ENCODE data around the gene ARID2. TPM values are rescaled to one million over a fixed set of nuclear protein-coding genes. Genes with fewer than 3 reads are reported as not detected.

ARID2 gene
- total RNA-seq, 1 donor from 2014 or later, result 28.7 TPM

- H3K4me1 Mint-ChIP-seq (ENCODE audit: low read depth), result peaks cover 20% of the 10 kb centered on the region
- H3K27me3 Mint-ChIP-seq (ENCODE audit: low read depth), result no peaks in the 10 kb centered on the region
- no peak for DNase-seq (ENCODE audit: low spot score)
- peaks cover 61% of the 10 kb centered on the region for H3K36me3 Mint-ChIP-seq (ENCODE audit: low read depth)
- no peak overlapping the region for H3K4me3 Mint-ChIP-seq (ENCODE audit: low read depth)
- peaks cover 12% of the 10 kb centered on the region for H3K9me3 Mint-ChIP-seq
- no peak overlapping the region for H3K27ac Mint-ChIP-seq
- intact Hi-C loops (cut with micrococcal nuclease), result loop anchor here (10.0 kb wide), 1 partner anchor 345 kb away; no protein-coding TSS in a partner anchor
Measured at GRCh38 chr12:45890276-45890675, 160.8 kb downstream of the ARID2 start.

- Mint-ChIP-seq H3K36me3 (ENCODE audit: low read depth) (peaks cover 62% of the 10 kb centered on the region), H3K4me1 (ENCODE audit: low read depth) (peaks cover 20% of the 10 kb centered on the region)
Measured at GRCh38 chr12:45893240-45893639, 163.7 kb downstream of the ARID2 start.

GRCh38 chr12:45895961-45896360 lies 166.5 kb downstream of the ARID2 start:
- intact Hi-C loops (cut with micrococcal nuclease), result loop anchor here (10.0 kb wide), 1 partner anchor 351 kb away; no protein-coding TSS in a partner anchor
- Mint-ChIP-seq H3K4me3 (ENCODE audit: low read depth) (no peak overlapping the region), H3K4me1 (ENCODE audit: low read depth) (peaks cover 20% of the 10 kb centered on the region), H3K27me3 (ENCODE audit: low read depth) (no peaks in the 10 kb centered on the region), H3K27ac (no peak overlapping the region), H3K9me3 (peaks cover 5% of the 10 kb centered on the region), H3K36me3 (ENCODE audit: low read depth) (peaks cover 74% of the 10 kb centered on the region)
- no peak for DNase-seq (ENCODE audit: low spot score)

More at GRCh38 chr12:45893240-45893639, 163.7 kb downstream of the ARID2 start:
- H3K27me3 Mint-ChIP-seq (ENCODE audit: low read depth), result no peaks in the 10 kb centered on the region
- H3K4me3 Mint-ChIP-seq (ENCODE audit: low read depth), result no peak overlapping the region
- no peak for DNase-seq (ENCODE audit: low spot score)
- H3K9me3 Mint-ChIP-seq, result peaks cover 4% of the 10 kb centered on the region
- intact Hi-C loops (cut with micrococcal nuclease), result loop anchor here (10.0 kb wide), 1 partner anchor 348 kb away; no protein-coding TSS in a partner anchor
- H3K27ac Mint-ChIP-seq, result no peak overlapping the region

DNA sequence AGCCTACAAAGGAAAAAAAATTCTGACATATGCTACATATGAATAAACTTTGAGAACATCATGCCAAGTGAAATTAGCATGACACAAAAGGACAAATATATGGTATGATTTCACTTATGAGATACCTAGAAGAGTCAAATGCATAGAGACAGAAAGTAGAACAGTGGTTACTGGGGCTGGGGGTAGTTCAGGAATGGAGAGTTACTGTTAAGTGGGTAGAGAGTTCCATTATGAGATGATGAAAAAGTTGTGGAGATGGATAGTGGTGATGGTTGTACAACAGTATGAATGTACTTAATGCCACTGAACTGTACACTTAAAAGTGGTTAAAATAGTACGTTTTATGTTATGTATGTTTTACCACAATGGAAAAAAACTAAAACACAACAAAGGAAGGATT lies 168.6 kb downstream of the ARID2 start:
- H3K27ac Mint-ChIP-seq, result no peak overlapping the region
- intact Hi-C loops (cut with micrococcal nuclease), result loop anchor here (10.0 kb wide), 1 partner anchor 353 kb away; no protein-coding TSS in a partner anchor
- peaks cover 69% of the 10 kb centered on the region for H3K36me3 Mint-ChIP-seq (ENCODE audit: low read depth)
- no peak overlapping the region for H3K4me3 Mint-ChIP-seq (ENCODE audit: low read depth)
- no peaks in the 10 kb centered on the region for H3K27me3 Mint-ChIP-seq (ENCODE audit: low read depth)
- DNase-seq (ENCODE audit: low spot score), result no peak
- peaks cover 5% of the 10 kb centered on the region for H3K9me3 Mint-ChIP-seq
- H3K4me1 Mint-ChIP-seq (ENCODE audit: low read depth), result peaks cover 6% of the 10 kb centered on the region

DNA sequence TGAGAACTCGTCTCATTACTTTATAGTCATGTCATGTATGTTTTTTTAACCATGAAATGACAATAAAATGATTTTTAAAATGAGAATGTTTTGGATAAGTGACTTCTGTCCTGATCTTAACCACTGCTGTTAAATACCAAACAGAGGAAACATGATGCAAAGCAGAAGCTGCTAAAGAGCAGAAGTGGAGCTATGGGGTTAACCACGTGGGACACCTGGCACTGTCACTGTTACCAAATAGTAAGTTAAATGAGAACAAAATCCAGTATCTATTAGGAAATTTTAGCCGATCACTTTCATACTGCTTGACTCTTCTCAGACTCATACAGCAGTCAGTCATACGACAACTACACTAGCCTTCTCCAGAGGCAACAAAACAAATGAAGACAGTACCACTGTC lies 178.4 kb downstream of the ARID2 start:
- no peak overlapping the region for H3K4me3 Mint-ChIP-seq (ENCODE audit: low read depth)
- no peak overlapping the region for H3K27ac Mint-ChIP-seq
- DNase-seq (ENCODE audit: low spot score), result no peak
- H3K27me3 Mint-ChIP-seq (ENCODE audit: low read depth), result no peaks in the 10 kb centered on the region
- H3K9me3 Mint-ChIP-seq, result no peaks in the 10 kb centered on the region
- peaks cover 28% of the 10 kb centered on the region for H3K36me3 Mint-ChIP-seq (ENCODE audit: low read depth)
- H3K4me1 Mint-ChIP-seq (ENCODE audit: low read depth), result no peaks in the 10 kb centered on the region
- intact Hi-C loops (cut with micrococcal nuclease), result no loop called here

GRCh38 chr12:45909041-45909713 lies 179.7 kb downstream of the ARID2 start:
- H3K36me3 Mint-ChIP-seq (ENCODE audit: low read depth), result peaks cover 20% of the 10 kb centered on the region
- H3K4me1 Mint-ChIP-seq (ENCODE audit: low read depth), result no peaks in the 10 kb centered on the region
- no peaks in the 10 kb centered on the region for H3K9me3 Mint-ChIP-seq
- no peak overlapping the region for H3K27ac Mint-ChIP-seq
- intact Hi-C loops (cut with micrococcal nuclease), result no loop called here
- DNase-seq (ENCODE audit: low spot score), result no peak
- no peaks in the 10 kb centered on the region for H3K27me3 Mint-ChIP-seq (ENCODE audit: low read depth)
- no peak overlapping the region for H3K4me3 Mint-ChIP-seq (ENCODE audit: low read depth)

GRCh38 chr12:45912774-45913173 lies 183.3 kb downstream of the ARID2 start:
- intact Hi-C loops (cut with micrococcal nuclease), result no loop called here
- no peak for DNase-seq (ENCODE audit: low spot score)
- no peaks in the 10 kb centered on the region for H3K27me3 Mint-ChIP-seq (ENCODE audit: low read depth)
- no peak overlapping the region for H3K4me3 Mint-ChIP-seq (ENCODE audit: low read depth)
- no peaks in the 10 kb centered on the region for H3K9me3 Mint-ChIP-seq
- peaks cover 14% of the 10 kb centered on the region for H3K36me3 Mint-ChIP-seq (ENCODE audit: low read depth)
- no peaks in the 10 kb centered on the region for H3K4me1 Mint-ChIP-seq (ENCODE audit: low read depth)
- no peak overlapping the region for H3K27ac Mint-ChIP-seq

DNA sequence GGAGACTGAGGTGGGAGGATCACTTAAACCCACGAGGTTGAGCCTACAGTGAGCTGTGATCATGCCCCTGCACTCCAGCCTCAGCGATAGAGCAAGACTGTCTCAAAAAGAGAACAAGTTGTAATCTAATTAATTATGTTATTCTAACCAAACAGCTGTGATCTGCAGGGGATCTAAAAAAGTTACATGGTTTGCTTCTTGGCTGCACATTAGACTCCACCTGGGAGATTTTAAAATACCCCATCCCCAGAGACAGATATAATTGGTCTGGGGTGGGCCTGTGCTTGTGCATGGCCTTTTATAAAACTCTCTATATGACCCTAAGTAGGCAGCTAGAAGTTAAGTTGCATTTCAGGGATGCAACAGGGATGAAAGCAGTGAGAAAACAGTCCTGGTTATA lies 184.1 kb downstream of the ARID2 start:
- H3K27me3 Mint-ChIP-seq (ENCODE audit: low read depth), result no peaks in the 10 kb centered on the region
- no peak for DNase-seq (ENCODE audit: low spot score)
- no peaks in the 10 kb centered on the region for H3K4me1 Mint-ChIP-seq (ENCODE audit: low read depth)
- H3K4me3 Mint-ChIP-seq (ENCODE audit: low read depth), result no peak overlapping the region
- intact Hi-C loops (cut with micrococcal nuclease), result no loop called here
- H3K36me3 Mint-ChIP-seq (ENCODE audit: low read depth), result peaks cover 18% of the 10 kb centered on the region
- no peak overlapping the region for H3K27ac Mint-ChIP-seq
- no peaks in the 10 kb centered on the region for H3K9me3 Mint-ChIP-seq

- Mint-ChIP-seq H3K9me3 (no peaks in the 10 kb centered on the region), H3K27me3 (ENCODE audit: low read depth) (no peaks in the 10 kb centered on the region), H3K4me1 (ENCODE audit: low read depth) (no peaks in the 10 kb centered on the region), H3K27ac (no peak overlapping the region), H3K4me3 (ENCODE audit: low read depth) (no peak overlapping the region), H3K36me3 (ENCODE audit: low read depth) (peaks cover 20% of the 10 kb centered on the region)
- no peak for DNase-seq (ENCODE audit: low spot score)
- intact Hi-C loops (cut with micrococcal nuclease), result no loop called here
Measured at GRCh38 chr12:45914090-45914489, 184.6 kb downstream of the ARID2 start.

GRCh38 chr12:45915405-45915804 lies 185.9 kb downstream of the ARID2 start:
- H3K36me3 Mint-ChIP-seq (ENCODE audit: low read depth), result peaks cover 26% of the 10 kb centered on the region
- no peak for DNase-seq (ENCODE audit: low spot score)
- H3K27ac Mint-ChIP-seq, result no peak overlapping the region
- H3K9me3 Mint-ChIP-seq, result no peaks in the 10 kb centered on the region
- H3K4me3 Mint-ChIP-seq (ENCODE audit: low read depth), result no peak overlapping the region
- intact Hi-C loops (cut with micrococcal nuclease), result no loop called here
- no peaks in the 10 kb centered on the region for H3K27me3 Mint-ChIP-seq (ENCODE audit: low read depth)
- H3K4me1 Mint-ChIP-seq (ENCODE audit: low read depth), result no peaks in the 10 kb centered on the region

DNA sequence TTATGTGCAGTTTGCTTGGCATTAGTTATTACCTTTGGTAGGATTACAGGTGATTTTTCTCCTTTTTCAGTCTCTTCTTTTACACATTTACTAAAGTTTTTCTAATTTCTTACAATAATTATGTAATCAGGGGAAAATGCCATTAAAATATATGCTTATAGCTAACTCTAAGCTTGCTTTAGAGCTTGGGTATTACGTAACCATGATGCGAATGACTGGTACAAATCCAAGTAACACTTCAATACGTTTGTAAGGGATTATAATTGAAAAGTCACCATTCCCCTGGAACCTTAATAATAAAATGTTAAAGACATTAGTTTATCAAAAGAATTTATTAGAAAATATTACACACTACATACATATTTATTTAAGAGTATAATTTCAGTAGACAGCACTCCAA lies 189.3 kb downstream of the ARID2 start:
- no peak for DNase-seq (ENCODE audit: low spot score)
- H3K36me3 Mint-ChIP-seq (ENCODE audit: low read depth), result peaks cover 47% of the 10 kb centered on the region
- H3K9me3 Mint-ChIP-seq, result no peaks in the 10 kb centered on the region
- no peaks in the 10 kb centered on the region for H3K27me3 Mint-ChIP-seq (ENCODE audit: low read depth)
- H3K27ac Mint-ChIP-seq, result no peak overlapping the region
- no peak overlapping the region for H3K4me3 Mint-ChIP-seq (ENCODE audit: low read depth)
- intact Hi-C loops (cut with micrococcal nuclease), result no loop called here
- no peaks in the 10 kb centered on the region for H3K4me1 Mint-ChIP-seq (ENCODE audit: low read depth)

- H3K27me3 Mint-ChIP-seq (ENCODE audit: low read depth), result no peaks in the 10 kb centered on the region
- intact Hi-C loops (cut with micrococcal nuclease), result no loop called here
- H3K4me1 Mint-ChIP-seq (ENCODE audit: low read depth), result no peaks in the 10 kb centered on the region
- peaks cover 63% of the 10 kb centered on the region for H3K36me3 Mint-ChIP-seq (ENCODE audit: low read depth)
- H3K4me3 Mint-ChIP-seq (ENCODE audit: low read depth), result no peak overlapping the region
- H3K27ac Mint-ChIP-seq, result no peak overlapping the region
- no peak for DNase-seq (ENCODE audit: low spot score)
- no peaks in the 10 kb centered on the region for H3K9me3 Mint-ChIP-seq
Measured at GRCh38 chr12:45928309-45928708, 198.8 kb downstream of the ARID2 start.

DNA sequence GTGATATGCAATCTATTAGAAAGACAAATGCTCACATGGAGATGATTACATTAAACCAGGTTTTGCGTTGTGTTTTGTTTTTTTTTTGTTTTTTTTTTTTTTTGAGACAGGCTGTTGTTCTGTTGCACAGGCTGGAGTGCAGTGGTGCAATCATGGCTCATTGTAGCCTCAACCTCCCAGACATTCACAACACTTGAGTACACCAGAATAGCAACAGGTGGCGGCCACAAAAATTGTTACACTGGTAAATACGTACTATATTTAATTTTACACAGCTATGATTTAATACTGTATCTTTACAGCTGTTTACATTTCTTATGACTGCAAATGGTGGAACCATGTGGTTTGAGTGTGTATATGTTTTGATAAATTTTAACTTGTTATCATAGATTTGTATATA lies 200.9 kb downstream of the ARID2 start:
- H3K27me3 Mint-ChIP-seq (ENCODE audit: low read depth), result no peaks in the 10 kb centered on the region
- H3K4me1 Mint-ChIP-seq (ENCODE audit: low read depth), result no peaks in the 10 kb centered on the region
- no peaks in the 10 kb centered on the region for H3K9me3 Mint-ChIP-seq
- H3K4me3 Mint-ChIP-seq (ENCODE audit: low read depth), result no peak overlapping the region
- DNase-seq (ENCODE audit: low spot score), result no peak
- peaks cover 57% of the 10 kb centered on the region for H3K36me3 Mint-ChIP-seq (ENCODE audit: low read depth)
- no peak overlapping the region for H3K27ac Mint-ChIP-seq
- intact Hi-C loops (cut with micrococcal nuclease), result no loop called here

Measured in activated T-helper 2 cell treated with anti-CD3 and anti-CD28 coated beads, Interferon-gamma antibody, Interleukin-2, Interleukin-4, amounts not matched to agents 10 μg/mL and 5 μg/mL and 100 μg/mL, durations not matched to agents 14 hours and 24 hours and 36 hours (primary cell).